GM12801 (cell line): ENCODE data around the gene PANK3.

Source experiments
- TF ChIP-seq, protein P1 (sequence below): IDR thresholded peaks from one replicate; pipeline ENCODE4 v1.5.1; 2011; ENCODE audit warnings: control low read depth; ENCODE audit not compliant: insufficient read length; ENCODE audit errors: extremely low read depth

PANK3 gene

GRCh38 chr5:168531987-168532864 is 46.9 kb downstream of the PANK3 start:
- TF ChIP-seq, protein P1, sequence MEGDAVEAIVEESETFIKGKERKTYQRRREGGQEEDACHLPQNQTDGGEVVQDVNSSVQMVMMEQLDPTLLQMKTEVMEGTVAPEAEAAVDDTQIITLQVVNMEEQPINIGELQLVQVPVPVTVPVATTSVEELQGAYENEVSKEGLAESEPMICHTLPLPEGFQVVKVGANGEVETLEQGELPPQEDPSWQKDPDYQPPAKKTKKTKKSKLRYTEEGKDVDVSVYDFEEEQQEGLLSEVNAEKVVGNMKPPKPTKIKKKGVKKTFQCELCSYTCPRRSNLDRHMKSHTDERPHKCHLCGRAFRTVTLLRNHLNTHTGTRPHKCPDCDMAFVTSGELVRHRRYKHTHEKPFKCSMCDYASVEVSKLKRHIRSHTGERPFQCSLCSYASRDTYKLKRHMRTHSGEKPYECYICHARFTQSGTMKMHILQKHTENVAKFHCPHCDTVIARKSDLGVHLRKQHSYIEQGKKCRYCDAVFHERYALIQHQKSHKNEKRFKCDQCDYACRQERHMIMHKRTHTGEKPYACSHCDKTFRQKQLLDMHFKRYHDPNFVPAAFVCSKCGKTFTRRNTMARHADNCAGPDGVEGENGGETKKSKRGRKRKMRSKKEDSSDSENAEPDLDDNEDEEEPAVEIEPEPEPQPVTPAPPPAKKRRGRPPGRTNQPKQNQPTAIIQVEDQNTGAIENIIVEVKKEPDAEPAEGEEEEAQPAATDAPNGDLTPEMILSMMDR = no peak

GRCh38 chr5:168531191-168531590 is 48.0 kb downstream of the PANK3 start:
- TF ChIP-seq, protein P1 = no peak

GRCh38 chr5:168530621-168531150 is 48.5 kb downstream of the PANK3 start:
- TF ChIP-seq, protein P1 = no peak

DNA sequence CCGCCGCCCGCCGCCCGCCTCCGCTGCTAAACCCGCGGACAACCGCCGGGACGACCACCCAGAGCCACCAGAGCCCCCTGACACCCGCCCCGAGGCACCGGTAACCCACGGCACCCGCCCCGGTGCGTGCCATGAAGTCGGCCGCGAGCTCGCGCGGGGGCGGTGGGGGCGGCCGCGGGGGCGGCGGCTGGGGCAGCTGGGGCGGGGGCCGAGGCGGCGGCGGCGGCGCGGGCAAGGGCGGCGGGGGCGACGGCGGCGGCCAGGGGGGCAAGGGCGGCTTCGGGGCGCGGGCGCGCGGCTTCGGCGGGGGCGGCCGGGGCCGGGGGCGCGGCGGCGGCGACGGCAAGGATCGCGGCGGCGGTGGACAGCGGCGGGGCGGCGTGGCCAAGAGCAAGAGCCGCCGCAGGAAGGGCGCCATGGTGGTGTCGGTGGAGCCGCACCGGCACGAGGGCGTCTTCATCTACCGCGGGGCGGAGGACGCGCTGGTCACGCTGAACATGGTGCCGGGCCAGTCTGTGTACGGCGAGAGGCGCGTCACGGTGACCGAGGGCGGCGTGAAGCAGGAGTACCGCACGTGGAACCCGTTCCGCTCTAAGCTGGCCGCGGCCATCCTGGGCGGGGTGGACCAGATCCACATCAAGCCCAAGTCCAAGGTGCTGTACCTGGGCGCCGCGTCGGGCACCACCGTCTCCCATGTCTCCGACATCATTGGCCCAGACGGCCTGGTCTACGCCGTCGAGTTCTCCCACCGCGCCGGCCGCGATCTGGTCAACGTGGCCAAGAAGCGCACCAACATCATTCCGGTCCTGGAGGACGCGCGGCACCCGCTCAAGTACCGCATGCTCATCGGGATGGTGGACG is 49.6 kb downstream of the PANK3 start:
- TF ChIP-seq, protein P1 = no peak

DNA sequence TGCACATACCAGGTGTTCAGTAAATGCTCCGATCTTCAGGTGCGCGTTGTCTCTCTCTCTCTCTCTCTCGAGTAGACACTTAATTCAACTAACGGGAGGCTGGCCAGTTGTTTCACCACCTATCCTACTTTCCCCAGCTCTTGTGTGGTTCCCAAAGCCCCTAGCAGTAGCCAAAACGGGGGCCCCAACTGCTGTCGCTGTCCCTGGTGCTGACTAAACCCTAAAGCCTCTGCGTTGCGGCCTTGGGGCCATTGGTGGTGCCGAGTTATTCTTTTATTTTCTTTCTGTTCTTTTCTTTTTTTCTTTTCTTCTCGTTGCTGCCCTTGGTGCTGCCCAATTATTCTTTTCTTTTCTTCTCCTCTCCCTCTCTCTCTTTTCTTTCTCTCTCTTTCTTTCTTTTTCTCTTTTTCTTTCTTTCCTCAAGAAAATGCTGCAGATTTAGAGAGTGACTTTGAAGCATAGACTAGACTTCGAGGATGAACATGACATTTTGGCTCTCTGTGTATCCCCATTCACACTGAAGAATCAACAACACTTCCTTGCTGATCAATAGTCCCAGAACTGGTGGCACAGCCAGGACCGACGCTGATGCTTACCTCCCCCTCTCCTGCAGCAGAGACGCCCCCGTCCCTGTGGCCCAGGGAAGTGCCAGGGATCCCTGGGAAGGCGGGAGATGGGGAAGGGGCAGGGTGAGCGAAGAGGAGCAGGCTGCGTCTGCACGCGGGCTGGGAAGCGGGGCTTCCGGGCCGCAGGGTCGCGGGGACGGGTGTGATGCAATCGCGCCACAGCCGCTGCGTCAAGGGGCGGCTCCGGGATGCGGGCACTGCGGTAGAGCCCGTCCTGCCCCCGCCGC is 50.4 kb downstream of the PANK3 start, which contains the start of gene FBLL1:
Gene FBLL1 (plus strand): TSS at position 785 of the 853 bp plus-strand sequence. CDS start 200 bp downstream, outside the sequence.
- TF ChIP-seq, protein P1 = no peak

DNA sequence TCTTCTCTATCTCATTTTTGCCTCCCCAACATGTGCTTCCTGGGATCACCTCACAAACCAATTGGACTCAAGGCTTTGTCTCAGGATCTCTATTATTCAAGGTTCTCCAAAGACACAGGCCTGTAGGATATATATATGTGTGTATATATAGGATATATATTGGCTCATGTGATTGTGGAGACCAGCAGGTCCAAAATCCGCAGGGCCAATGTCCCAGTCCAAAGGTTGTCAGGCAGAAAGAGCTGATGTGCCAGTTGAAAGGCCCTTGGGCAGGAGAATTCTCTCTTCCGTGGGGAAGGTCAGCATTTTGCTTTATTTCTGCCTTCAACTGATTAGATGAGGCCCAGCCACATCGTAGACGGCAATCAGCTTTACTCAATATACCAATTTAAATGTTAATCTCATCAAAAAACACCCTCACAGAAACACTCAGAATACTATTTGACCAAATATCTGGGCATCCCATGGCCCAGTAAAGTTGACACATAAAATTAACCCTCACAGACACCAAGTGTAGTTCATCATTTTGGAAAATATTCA is 51.3 kb downstream of the PANK3 start:
- TF ChIP-seq, protein P1 = no peak
